ENCODE measurements around the gene CHST11.

Gene CHST11

DNA sequence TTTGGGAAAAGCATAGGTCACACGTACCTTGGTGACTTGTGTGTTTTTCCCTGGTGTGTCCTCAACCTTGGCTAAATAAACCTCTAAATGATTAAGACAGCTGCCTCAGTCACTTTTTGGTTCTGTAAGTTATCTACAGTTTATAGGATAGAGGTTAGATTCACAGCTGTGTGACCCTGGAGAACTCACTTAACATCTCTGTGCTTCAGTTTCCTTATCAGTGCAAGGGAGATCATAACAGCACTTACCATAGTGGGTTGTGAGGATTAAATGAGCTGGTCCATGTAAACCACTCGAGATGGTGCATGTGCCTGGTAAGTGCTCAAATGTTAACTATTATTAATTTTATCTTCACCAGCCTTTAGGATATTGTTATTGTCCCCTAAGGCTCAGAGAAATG lies 35.4 kb upstream of the CHST11 start:
- TF ChIP-seq, protein P1, sequence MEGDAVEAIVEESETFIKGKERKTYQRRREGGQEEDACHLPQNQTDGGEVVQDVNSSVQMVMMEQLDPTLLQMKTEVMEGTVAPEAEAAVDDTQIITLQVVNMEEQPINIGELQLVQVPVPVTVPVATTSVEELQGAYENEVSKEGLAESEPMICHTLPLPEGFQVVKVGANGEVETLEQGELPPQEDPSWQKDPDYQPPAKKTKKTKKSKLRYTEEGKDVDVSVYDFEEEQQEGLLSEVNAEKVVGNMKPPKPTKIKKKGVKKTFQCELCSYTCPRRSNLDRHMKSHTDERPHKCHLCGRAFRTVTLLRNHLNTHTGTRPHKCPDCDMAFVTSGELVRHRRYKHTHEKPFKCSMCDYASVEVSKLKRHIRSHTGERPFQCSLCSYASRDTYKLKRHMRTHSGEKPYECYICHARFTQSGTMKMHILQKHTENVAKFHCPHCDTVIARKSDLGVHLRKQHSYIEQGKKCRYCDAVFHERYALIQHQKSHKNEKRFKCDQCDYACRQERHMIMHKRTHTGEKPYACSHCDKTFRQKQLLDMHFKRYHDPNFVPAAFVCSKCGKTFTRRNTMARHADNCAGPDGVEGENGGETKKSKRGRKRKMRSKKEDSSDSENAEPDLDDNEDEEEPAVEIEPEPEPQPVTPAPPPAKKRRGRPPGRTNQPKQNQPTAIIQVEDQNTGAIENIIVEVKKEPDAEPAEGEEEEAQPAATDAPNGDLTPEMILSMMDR (IDR thresholded peaks at IDR 0.05): no peak

DNA sequence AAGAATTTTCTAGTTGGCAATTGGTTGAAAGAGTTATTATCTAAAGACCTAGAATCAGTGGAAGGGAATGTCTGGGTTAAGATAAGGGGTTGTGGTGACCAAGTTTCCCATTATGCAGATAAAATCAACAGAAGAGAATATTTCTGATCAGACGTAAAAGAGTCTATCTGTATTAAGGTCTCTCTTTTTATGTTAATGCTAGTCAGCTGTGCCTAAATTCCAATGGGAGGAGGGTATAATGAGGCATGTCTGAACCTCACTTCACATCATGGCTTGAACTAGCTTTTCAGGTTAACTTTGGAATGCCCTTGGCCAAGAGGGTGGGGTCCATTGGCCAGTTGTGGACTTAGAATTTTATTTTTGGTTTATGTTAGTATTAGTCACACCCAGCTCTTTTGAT lies 34.3 kb upstream of the CHST11 start:
- TF ChIP-seq, protein P1 (IDR thresholded peaks at IDR 0.05): no peak

DNA sequence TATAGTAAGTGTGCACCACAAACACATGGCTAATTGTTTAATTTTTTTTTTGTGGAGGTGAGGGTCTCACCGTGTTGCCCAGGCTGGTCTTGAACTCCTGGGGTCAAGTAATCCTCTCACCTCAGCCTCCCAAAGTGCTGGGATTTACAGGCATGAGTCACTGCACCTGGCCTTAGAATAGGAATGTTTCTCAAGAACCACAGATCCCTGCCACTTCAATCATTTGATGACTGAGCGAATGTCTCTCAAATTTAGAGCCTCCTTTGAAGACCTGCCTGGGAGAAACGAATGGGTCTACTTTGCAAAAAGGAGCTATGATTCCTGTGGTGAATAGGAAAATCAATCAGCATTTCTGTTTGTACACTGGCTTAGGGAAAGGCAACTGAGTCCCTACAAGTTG lies 33.5 kb upstream of the CHST11 start:
- TF ChIP-seq, protein P1 (IDR thresholded peaks at IDR 0.05): no peak

DNA sequence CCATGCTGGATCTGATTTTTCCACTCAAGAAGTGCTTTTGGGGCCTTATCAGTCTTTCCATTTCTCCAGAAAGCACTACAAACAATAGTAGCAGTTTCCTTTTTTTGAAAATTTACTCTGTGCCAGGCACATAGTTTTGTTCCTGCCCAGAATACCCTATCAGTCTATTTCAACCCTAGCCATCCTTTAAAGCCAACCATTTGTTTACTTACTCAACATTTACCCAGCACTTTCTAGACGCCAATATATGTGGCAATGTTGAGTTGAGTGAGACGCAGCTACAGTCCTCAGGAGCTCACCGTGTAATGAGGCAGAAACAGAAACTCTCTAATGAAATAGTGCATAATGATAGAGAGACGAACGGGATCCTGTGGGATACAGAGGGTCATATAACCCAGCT lies 32.9 kb upstream of the CHST11 start:
- TF ChIP-seq, protein P1 (IDR thresholded peaks at IDR 0.05): no peak

DNA sequence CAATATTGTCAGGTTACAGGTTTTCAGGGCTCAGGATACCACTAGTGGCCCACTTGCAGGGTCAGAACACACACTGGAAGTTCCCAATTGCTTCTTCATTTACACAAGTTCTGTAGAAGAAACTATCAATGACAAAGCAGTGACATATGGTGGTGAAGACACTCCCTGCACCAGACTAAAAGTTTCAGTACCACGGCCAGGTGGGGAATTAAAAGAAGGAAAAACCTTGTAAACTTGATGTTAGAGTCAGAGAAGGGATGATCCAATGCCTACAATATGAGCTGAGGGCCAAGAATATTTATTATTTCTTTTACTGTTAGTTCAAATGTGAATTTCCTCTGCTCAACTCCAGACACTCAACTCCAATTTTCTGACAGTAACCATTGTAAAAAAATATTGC lies 31.8 kb upstream of the CHST11 start:
- TF ChIP-seq, protein P1 (IDR thresholded peaks at IDR 0.05): no peak

DNA sequence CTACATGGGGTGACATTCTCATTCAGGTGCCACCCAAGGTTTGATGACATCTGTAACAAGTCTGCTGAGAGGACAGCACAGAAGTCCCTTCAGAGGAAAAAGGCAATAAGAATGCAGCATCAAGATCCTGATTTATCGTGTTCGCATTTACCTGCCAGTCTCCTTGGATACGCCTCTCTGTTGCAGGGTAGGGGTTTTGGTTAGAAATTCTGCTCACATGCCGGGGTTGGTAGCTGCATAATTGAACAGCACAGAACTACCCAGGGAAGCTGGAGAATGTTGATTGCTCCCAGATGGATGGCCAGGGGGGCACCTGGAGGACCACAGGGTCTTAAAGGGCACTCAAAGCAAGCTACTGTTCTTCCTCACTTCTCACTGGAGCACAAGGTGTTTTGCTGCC lies 31.1 kb upstream of the CHST11 start:
- TF ChIP-seq, protein P1 (IDR thresholded peaks at IDR 0.05): no peak

DNA sequence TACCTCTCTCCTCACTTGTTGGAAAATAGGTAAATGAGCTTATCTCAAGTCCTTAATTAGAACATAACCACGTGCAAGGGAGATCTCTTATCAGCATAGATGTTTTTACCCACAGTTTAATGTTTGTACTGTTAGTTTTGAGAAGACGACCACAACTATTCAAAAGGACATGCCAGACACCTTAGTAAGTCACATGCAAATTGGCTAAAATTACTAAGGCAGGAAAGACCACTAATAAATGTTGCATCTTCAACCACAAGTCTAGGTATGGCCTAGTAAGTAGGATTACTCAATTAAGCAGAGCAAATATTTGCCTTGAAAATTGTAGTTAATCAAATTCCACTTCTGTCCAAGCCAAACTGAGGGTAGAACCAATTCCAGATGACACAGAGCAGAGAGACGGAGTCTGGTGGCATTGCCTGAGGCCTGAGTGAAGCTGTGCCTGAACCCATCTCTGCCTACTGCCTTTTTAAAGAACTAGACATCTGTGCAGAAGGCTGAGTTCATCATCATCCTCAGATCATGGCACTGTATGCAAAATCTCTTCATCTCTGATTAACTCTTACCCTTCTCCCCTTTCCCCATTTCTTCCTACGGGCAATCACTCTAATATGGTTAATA lies 29.7 kb upstream of the CHST11 start:
- TF ChIP-seq, protein P1 (IDR thresholded peaks at IDR 0.05): no peak

DNA sequence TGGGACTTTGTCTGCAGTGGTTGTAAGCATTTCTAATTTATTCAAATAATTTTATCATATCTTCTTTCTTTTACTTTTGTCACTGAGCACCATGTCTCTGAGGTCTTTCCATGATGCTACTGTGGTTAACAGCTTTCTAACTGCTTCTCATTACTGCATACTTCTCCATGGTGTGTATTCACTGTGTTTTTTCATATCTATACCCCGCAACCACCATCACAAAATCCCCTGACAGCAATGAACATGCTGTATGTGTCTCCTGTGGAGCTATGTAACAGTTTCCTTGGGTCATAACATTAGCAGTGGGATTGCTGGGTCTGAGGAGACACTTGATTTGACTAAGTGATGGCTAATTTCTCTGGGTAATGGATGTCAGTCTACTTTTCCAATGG lies 29.2 kb upstream of the CHST11 start:
- TF ChIP-seq, protein P1 (IDR thresholded peaks at IDR 0.05): no peak
